Osteocyte (in vitro differentiated cells): Measurements from ENCODE around the gene MDC1. TPM values are rescaled to one million over a fixed set of nuclear protein-coding genes. Genes with fewer than 3 reads are reported as not detected.
"Not testable (repeated sequence)": the region's sequence is repeated elsewhere in the genome, so short reads cannot be mapped to it uniquely, and the experiment has no call there.

Experiments
- DNase-seq: peaks from one replicate; pipeline ENCODE4 v3.0.0; 2021; ENCODE audit warnings: mixed read lengths; ENCODE audit not compliant: unreplicated experiment; ENCODE audit errors: extremely low spot score
- H3K27ac Mint-ChIP-seq: one replicate; pipeline ENCODE4 v1.8.0; 2021; ENCODE audit warnings: mild to moderate bottlenecking, mixed read lengths; ENCODE audit not compliant: unreplicated experiment
- H3K27me3 Mint-ChIP-seq: one replicate; pipeline ENCODE4 v1.8.0; 2021; ENCODE audit warnings: mixed read lengths; ENCODE audit not compliant: unreplicated experiment
- H3K36me3 Mint-ChIP-seq: one replicate; pipeline ENCODE4 v1.8.0; 2021; ENCODE audit warnings: mixed read lengths; ENCODE audit not compliant: unreplicated experiment
- H3K4me1 Mint-ChIP-seq: one replicate; pipeline ENCODE4 v1.8.0; 2021; ENCODE audit warnings: mixed read lengths; ENCODE audit not compliant: unreplicated experiment
- H3K4me3 Mint-ChIP-seq: one replicate; pipeline ENCODE4 v1.8.0; 2021; ENCODE audit warnings: mild to moderate bottlenecking, moderate library complexity, mixed read lengths; ENCODE audit not compliant: unreplicated experiment
- H3K9me3 Mint-ChIP-seq: one replicate; pipeline ENCODE4 v1.8.0; 2021; ENCODE audit warnings: mixed read lengths; ENCODE audit not compliant: unreplicated experiment
- CTCF ChIP-seq: fragments of 200-600 bp; sonication (generic); IDR thresholded peaks from 2 replicates; pipeline ENCODE4 v1.5.0; 2021; ENCODE audit warnings: antibody characterized with exemption, mild to moderate bottlenecking, moderate library complexity
- total RNA-seq: library from RNA; stranded (reverse); gene quantifications from 2 replicates; pipeline ENCODE4 v1.2.1, GENCODE V29; 2021

The MDC1 gene
- total RNA-seq, 1 donor from 2014 or later = 37.7 TPM

GRCh38 chr6:30759575-30760239 is 42.6 kb upstream of the MDC1 start:
- Mint-ChIP-seq H3K36me3 (no peaks in the 10 kb centered on the region), H3K27me3 (no peaks in the 10 kb centered on the region), H3K9me3 (no peaks in the 10 kb centered on the region), H3K27ac (peak overlapping the region; percentile 92), H3K4me3 (no peak overlapping the region), H3K4me1 (peaks cover 75% of the 10 kb centered on the region)
- no peak for DNase-seq
- TF ChIP-seq CTCF = no peak

GRCh38 chr6:30757261-30757904 is 40.3 kb upstream of the MDC1 start:
- TF ChIP-seq CTCF = no peak
- Mint-ChIP-seq H3K27ac (peak overlapping the region; percentile 77), H3K27me3 (no peaks in the 10 kb centered on the region), H3K36me3 (no peaks in the 10 kb centered on the region), H3K4me3 (no peak overlapping the region), H3K9me3 (no peaks in the 10 kb centered on the region), H3K4me1 (peaks cover 78% of the 10 kb centered on the region)
- no peak for DNase-seq

- DNase-seq = not testable (repeated sequence)
- Mint-ChIP-seq H3K4me1 (peaks cover 83% of the 10 kb centered on the region), H3K27ac (peak overlapping the region; percentile 99)
Measured at GRCh38 chr6:30756405-30757003, 39.4 kb upstream of the MDC1 start.

GRCh38 chr6:30754631-30755030 is 37.5 kb upstream of the MDC1 start:
- no peak for TF ChIP-seq CTCF
- no peak for DNase-seq
- H3K36me3 Mint-ChIP-seq = no peaks in the 10 kb centered on the region
- no peak overlapping the region for H3K4me3 Mint-ChIP-seq
- no peaks in the 10 kb centered on the region for H3K27me3 Mint-ChIP-seq
- no peaks in the 10 kb centered on the region for H3K9me3 Mint-ChIP-seq
- peaks cover 81% of the 10 kb centered on the region for H3K4me1 Mint-ChIP-seq
- peak overlapping the region; percentile 99 for H3K27ac Mint-ChIP-seq

More at GRCh38 chr6:30756405-30757003, 39.4 kb upstream of the MDC1 start:
- H3K36me3 Mint-ChIP-seq, H3K27me3 Mint-ChIP-seq, H3K4me3 Mint-ChIP-seq, H3K9me3 Mint-ChIP-seq: not testable (repeated sequence)

- Mint-ChIP-seq H3K27ac (peak overlapping the region; percentile 99), H3K36me3 (no peaks in the 10 kb centered on the region), H3K4me3 (peak overlapping the region; percentile 19), H3K4me1 (peaks cover 86% of the 10 kb centered on the region), H3K9me3 (no peaks in the 10 kb centered on the region), H3K27me3 (no peaks in the 10 kb centered on the region)
- TF ChIP-seq CTCF = no peak
- peak; percentile 100 for DNase-seq
Measured at GRCh38 chr6:30752157-30752927, 35.3 kb upstream of the MDC1 start.
